GM06990 (cell line): ENCODE results near the gene CNTROB.
"Not testable (repeated sequence)": the region's sequence is repeated elsewhere in the genome, so short reads cannot be mapped to it uniquely, and the experiment has no call there.

Experiments used
- DNase-seq: peaks from one replicate; pipeline ENCODE4 v3.0.0-alpha.2; 2011; ENCODE audit not compliant: insufficient read length; ENCODE audit errors: extremely low read depth
- H3K27me3 ChIP-seq: replicated peaks from 2 replicates; pipeline ENCODE4 v1.6.0; 2011; ENCODE audit warnings: low read length; ENCODE audit not compliant: control insufficient read depth, insufficient read depth
- H3K36me3 ChIP-seq: 2 replicates; pipeline ENCODE4 v1.5.1; 2011; ENCODE audit warnings: low read length; ENCODE audit not compliant: control insufficient read depth, insufficient read depth
- H3K4me3 ChIP-seq: replicated peaks from 2 replicates; pipeline ENCODE4 v1.5.1; 2011; ENCODE audit warnings: low read depth, mild to moderate bottlenecking, control low read depth, low read length
- CTCF ChIP-seq: IDR thresholded peaks from 2 replicates; pipeline ENCODE4 v1.5.1; 2011; ENCODE audit warnings: low read length, control low read depth, mild to moderate bottlenecking, inconsistent platforms; ENCODE audit not compliant: insufficient read depth, poor library complexity, severe bottlenecking

CNTROB gene

GRCh38 chr17:7944326-7944725 is 12.3 kb downstream of the CNTROB start:
- Histone ChIP-seq H3K4me3 (no peak overlapping the region), H3K36me3 (peaks cover 30% of the 10 kb centered on the region), H3K27me3 (no peaks in the 10 kb centered on the region)
- DNase-seq: no peak
- TF ChIP-seq CTCF: no peak

- no peak for DNase-seq
- H3K27me3 ChIP-seq: no peaks in the 10 kb centered on the region
- no peak for TF ChIP-seq CTCF
- H3K4me3 ChIP-seq: no peak overlapping the region
- peaks cover 28% of the 10 kb centered on the region for H3K36me3 ChIP-seq
These were observed 13.6 kb downstream of the CNTROB start for GRCh38 chr17:7945651-7946050.

- no peaks in the 10 kb centered on the region for H3K27me3 ChIP-seq
- peaks cover 28% of the 10 kb centered on the region for H3K36me3 ChIP-seq
- no peak overlapping the region for H3K4me3 ChIP-seq
- no peak for DNase-seq
- no peak for TF ChIP-seq CTCF
These were observed 14.4 kb downstream of the CNTROB start for GRCh38 chr17:7946441-7946840.

GRCh38 chr17:7947651-7948050 is 15.6 kb downstream of the CNTROB start:
- peaks cover 28% of the 10 kb centered on the region for H3K36me3 ChIP-seq
- no peak for TF ChIP-seq CTCF
- DNase-seq: no peak
- H3K4me3 ChIP-seq: no peak overlapping the region
- H3K27me3 ChIP-seq: no peaks in the 10 kb centered on the region

- TF ChIP-seq CTCF: no peak
- Histone ChIP-seq H3K4me3 (no peak overlapping the region), H3K27me3 (no peaks in the 10 kb centered on the region), H3K36me3 (peaks cover 14% of the 10 kb centered on the region)
- no peak for DNase-seq
These were observed 18.6 kb downstream of the CNTROB start for GRCh38 chr17:7950578-7950977.

- Histone ChIP-seq H3K27me3 (no peaks in the 10 kb centered on the region), H3K36me3 (peaks cover 10% of the 10 kb centered on the region), H3K4me3 (no peak overlapping the region)
- TF ChIP-seq CTCF: no peak
- no peak for DNase-seq
These were observed 19.3 kb downstream of the CNTROB start for GRCh38 chr17:7951143-7951792.

GRCh38 chr17:7953266-7953665 is 21.3 kb downstream of the CNTROB start:
- H3K36me3 ChIP-seq, H3K27me3 ChIP-seq, DNase-seq, H3K4me3 ChIP-seq: not testable (repeated sequence)
